AG04450 (cell line): ENCODE data around the gene ALDH1L1. TPM values are rescaled to one million over a fixed set of nuclear protein-coding genes. Genes with fewer than 3 reads are reported as not detected.

ENCODE experiments used
- CTCF ChIA-PET: fragments of 300-600, 350-600 bp; formaldehyde crosslinking; extraction: SDS; loops from one replicate; lab custom pipeline; 2022; ENCODE audit warnings: antibody characterized with exemption, inconsistent platforms; lab: Charles Lee
- POLR2A ChIA-PET: fragments of 350-600 bp; formaldehyde crosslinking; extraction: SDS; loops from one replicate; lab custom pipeline; 2021; ENCODE audit warnings: antibody characterized with exemption, inconsistent platforms; lab: Yijun Ruan, JAX
- DNase-seq: peaks from one replicate; pipeline ENCODE4 v3.0.0-alpha.2; 2011; ENCODE audit warnings: low read depth, low spot score
- H3K27ac ChIP-seq: one replicate; pipeline ENCODE4 v1.5.1; 2012; ENCODE audit warnings: low read depth, low read length, control low read depth
- H3K27me3 ChIP-seq: one replicate; pipeline ENCODE4 v1.6.0; 2012; ENCODE audit warnings: low read length; ENCODE audit not compliant: control insufficient read depth, insufficient read depth
- H3K4me3 ChIP-seq: 2 replicates; pipeline ENCODE4 v1.5.1; 2011; ENCODE audit warnings: mild to moderate bottlenecking, low read depth, low read length, control low read depth
- H3K9me3 ChIP-seq: 2 replicates; pipeline ENCODE4 v1.5.1; 2012; ENCODE audit warnings: low read length; ENCODE audit not compliant: control insufficient read depth, insufficient read depth
- CTCF ChIP-seq: IDR thresholded peaks from 2 replicates; pipeline ENCODE4 v1.5.1; 2011; ENCODE audit warnings: low read depth, low read length, control low read depth, inconsistent platforms
- polyA plus RNA-seq: library from polyadenylated mRNA; depleted of rRNA; stranded (reverse); fragments of >200 nt; gene quantifications from 2 replicates; pipeline ENCODE4 v1.2.3, GENCODE V29; 2011

Gene ALDH1L1
- polyA plus RNA-seq, 1 experiment: not detected

GRCh38 chr3:126119976-126120375 is 60.4 kb downstream of the ALDH1L1 start:
- POLR2A ChIA-PET: no interaction called here
- no peak for TF ChIP-seq CTCF
- no peak overlapping the region for H3K27ac ChIP-seq
- CTCF ChIA-PET: interaction anchor here (1.0 kb wide), 1 partner anchor 191 kb away, joined by 3 read pairs; no protein-coding TSS in a partner anchor
- H3K9me3 ChIP-seq: no peaks in the 10 kb centered on the region
- no peak overlapping the region for H3K4me3 ChIP-seq
- peaks cover 31% of the 10 kb centered on the region for H3K27me3 ChIP-seq
- DNase-seq: no peak

DNA sequence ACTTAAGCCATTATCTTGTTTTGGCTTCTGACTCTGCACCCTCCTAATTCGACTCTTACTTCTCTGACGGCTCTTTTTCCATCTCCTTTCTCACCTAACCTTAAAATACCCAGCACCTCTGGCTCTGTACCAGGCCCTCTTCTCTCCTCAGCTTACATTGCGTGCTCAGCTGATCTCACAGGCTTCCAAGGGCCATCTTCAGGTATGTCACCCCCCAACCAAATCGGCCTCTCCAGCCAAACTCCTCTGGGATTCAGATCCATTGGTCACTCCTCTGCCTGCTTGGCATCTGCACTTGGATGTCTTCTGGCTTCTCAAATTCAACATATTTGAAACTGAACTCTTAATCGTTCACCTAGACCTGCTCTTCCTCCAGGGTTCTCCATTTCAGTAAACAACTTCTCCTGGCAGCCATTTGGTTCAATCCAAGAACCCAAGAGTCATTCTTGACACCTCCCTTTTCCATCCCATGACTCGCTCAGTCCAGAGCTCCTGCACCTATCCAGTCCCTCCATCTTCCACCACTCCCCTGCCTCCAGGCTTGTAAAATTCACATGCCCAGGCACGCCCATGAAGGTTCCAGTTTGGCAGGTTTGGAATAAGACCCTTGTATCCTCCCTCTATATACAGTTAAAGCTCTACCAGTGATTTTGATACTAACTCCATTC is 61.2 kb downstream of the ALDH1L1 start:
- no peak for TF ChIP-seq CTCF

DNA sequence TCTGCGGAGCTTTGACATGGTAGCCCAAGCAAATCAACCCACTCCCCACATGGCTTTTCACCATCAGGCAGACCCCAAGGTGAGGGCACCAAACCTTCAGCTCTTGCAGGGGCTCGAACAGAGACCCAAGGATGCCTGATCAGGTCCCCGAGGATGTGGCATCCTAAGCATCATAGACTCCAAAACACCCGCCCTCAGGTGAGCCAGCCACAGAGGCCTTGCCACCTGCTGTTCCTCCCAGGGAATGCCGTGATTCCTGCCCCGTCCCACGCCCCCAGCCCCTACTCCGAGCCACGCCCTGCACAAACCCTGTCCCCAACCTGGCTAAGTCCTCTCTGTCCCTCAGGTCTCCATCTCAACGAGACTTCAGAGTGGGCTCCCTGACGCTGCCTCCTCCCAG is 61.8 kb downstream of the ALDH1L1 start:
- DNase-seq: no peak
- H3K27me3 ChIP-seq: peaks cover 28% of the 10 kb centered on the region
- H3K9me3 ChIP-seq: no peaks in the 10 kb centered on the region
- POLR2A ChIA-PET: no interaction called here
- no peak overlapping the region for H3K4me3 ChIP-seq
- no peak for TF ChIP-seq CTCF
- CTCF ChIA-PET: no interaction called here
- H3K27ac ChIP-seq: no peak overlapping the region

More for the DNA sequence above, 61.2 kb downstream of the ALDH1L1 start:
- Histone ChIP-seq H3K9me3 (no peaks in the 10 kb centered on the region), H3K27me3 (peaks cover 28% of the 10 kb centered on the region), H3K4me3 (no peak overlapping the region), H3K27ac (no peak overlapping the region)
- DNase-seq: no peak
- CTCF ChIA-PET: no interaction called here
- POLR2A ChIA-PET: no interaction called here

- no peak for DNase-seq
- TF ChIP-seq CTCF: no peak
- Histone ChIP-seq H3K27me3 (peaks cover 28% of the 10 kb centered on the region), H3K4me3 (no peak overlapping the region), H3K9me3 (no peaks in the 10 kb centered on the region), H3K27ac (no peak overlapping the region)
- POLR2A ChIA-PET: no interaction called here
- CTCF ChIA-PET: interaction anchor here (0.7 kb wide), 1 partner anchor 9 kb away, joined by 3 read pairs; no protein-coding TSS in a partner anchor
These were observed 62.6 kb downstream of the ALDH1L1 start for GRCh38 chr3:126117786-126118185.

- ChIA-PET POLR2A (no interaction called here), CTCF (interaction anchor here (0.7 kb wide), 1 partner anchor 10 kb away, joined by 3 read pairs; no protein-coding TSS in a partner anchor)
- no peak for TF ChIP-seq CTCF
- Histone ChIP-seq H3K27me3 (peaks cover 28% of the 10 kb centered on the region), H3K9me3 (no peaks in the 10 kb centered on the region), H3K4me3 (no peak overlapping the region), H3K27ac (no peak overlapping the region)
- DNase-seq: no peak
These were observed 63.2 kb downstream of the ALDH1L1 start for GRCh38 chr3:126117212-126117611.
